Activated CD8-positive, alpha-beta T cell treated with anti-CD3 and anti-CD28 coated beads for 36 hours (primary cell): ENCODE measurements around the gene PRR14. TPM values are rescaled to one million over a fixed set of nuclear protein-coding genes. Genes with fewer than 3 reads are reported as not detected.

ENCODE experiments used
- ATAC-seq: fragments of 200-7000 bp; cut with Tn5 transposase; one replicate; pipeline ENCODE4 v1.10.0; 2021; ENCODE audit warnings: mild to moderate bottlenecking, moderate library complexity
- CTCF ChIA-PET: fragments of 350-600 bp; sonication (Branson Sonifier 250); formaldehyde crosslinking; loops from one replicate; lab custom pipeline; 2021; ENCODE audit warnings: antibody characterized with exemption; lab: Charles Lee
- POLR2A ChIA-PET: fragments of 350-600 bp; sonication (Branson Sonifier 250); formaldehyde crosslinking; loops from one replicate; lab custom pipeline; 2021; ENCODE audit warnings: antibody characterized with exemption; lab: Charles Lee
- DNase-seq: peaks from one replicate; pipeline ENCODE4 v3.0.0-alpha.2; 2020
- H3K27ac Mint-ChIP-seq: one replicate; pipeline ENCODE4 v1.8.0; 2021; ENCODE audit warnings: mild to moderate bottlenecking, mixed read lengths
- H3K27me3 Mint-ChIP-seq: one replicate; pipeline ENCODE4 v1.8.0; 2021; ENCODE audit warnings: mixed read lengths
- H3K36me3 Mint-ChIP-seq: one replicate; pipeline ENCODE4 v1.8.0; 2021; ENCODE audit warnings: low read depth, mixed read lengths
- H3K4me1 Mint-ChIP-seq: one replicate; pipeline ENCODE4 v1.8.0; 2021; ENCODE audit warnings: low read depth, mixed read lengths
- H3K4me3 Mint-ChIP-seq: one replicate; pipeline ENCODE4 v1.8.0; 2021; ENCODE audit warnings: mild to moderate bottlenecking, moderate library complexity, mixed read lengths
- H3K9me3 Mint-ChIP-seq: one replicate; pipeline ENCODE4 v1.8.0; 2021; ENCODE audit warnings: mixed read lengths
- intact Hi-C: fragments of 100-400 bp; cut with micrococcal nuclease; formaldehyde crosslinking; loops from one replicate; pipeline ENCODE4 v1.10.0; 2022
- total RNA-seq, 2 experiments: library from RNA; stranded (reverse); gene quantifications; one replicate each; pipeline ENCODE4 v1.2.3, GENCODE V29; 2021
- TF ChIP-seq, protein P1 (sequence below): fragments of 200-600 bp; IDR thresholded peaks from one replicate; pipeline ENCODE4 v1.8.0; 2022; ENCODE audit warnings: antibody characterized with exemption, mild to moderate bottlenecking

PRR14 gene
- total RNA-seq, 2 experiments from 2014 or later, result 74.0 to 76.6 TPM

DNA sequence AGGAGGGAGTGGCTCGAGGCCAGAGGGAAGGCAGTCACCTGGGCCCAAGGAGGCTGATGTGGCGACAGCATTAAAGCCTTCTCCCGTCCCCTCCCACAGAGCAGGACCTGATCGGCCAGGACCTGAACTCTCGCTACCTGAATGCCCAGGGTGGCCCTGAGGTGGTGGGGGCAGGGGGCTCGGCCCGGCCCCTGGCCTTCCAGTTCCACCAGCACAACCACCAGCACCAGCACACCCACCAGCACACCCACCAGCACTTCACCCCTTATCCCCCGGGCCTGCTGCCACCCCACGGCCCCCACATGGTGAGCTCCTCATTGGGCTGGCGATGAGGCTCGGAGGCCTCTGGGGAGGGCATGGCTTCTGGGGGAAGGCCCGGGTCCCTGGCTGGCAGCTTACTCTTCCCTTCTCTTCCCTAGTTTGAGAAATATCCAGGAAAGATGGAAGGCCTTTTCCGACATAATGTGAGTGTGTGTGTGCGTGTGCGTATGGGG, 13.9 kb downstream of the PRR14 start:
- Mint-ChIP-seq H3K27me3 (no peaks in the 10 kb centered on the region), H3K27ac (peak overlapping the region; percentile 69), H3K36me3 (peaks cover 68% of the 10 kb centered on the region), H3K9me3 (no peaks in the 10 kb centered on the region), H3K4me3 (no peak overlapping the region), H3K4me1 (peaks cover 39% of the 10 kb centered on the region)
- intact Hi-C loops, result no loop called here
- ChIA-PET POLR2A (interaction anchor here (1.1 to 3.2 kb wide), 4 partner anchors 15 to 33 kb away, joined by 3 to 11 read pairs (median 5); no protein-coding TSS in a partner anchor), CTCF (interaction anchor here (4.6 kb wide), 1 partner anchor 29 kb away, joined by 25 read pairs; no protein-coding TSS in a partner anchor)
- DNase-seq (no peak), ATAC-seq (no peak)
- TF ChIP-seq, protein P1, sequence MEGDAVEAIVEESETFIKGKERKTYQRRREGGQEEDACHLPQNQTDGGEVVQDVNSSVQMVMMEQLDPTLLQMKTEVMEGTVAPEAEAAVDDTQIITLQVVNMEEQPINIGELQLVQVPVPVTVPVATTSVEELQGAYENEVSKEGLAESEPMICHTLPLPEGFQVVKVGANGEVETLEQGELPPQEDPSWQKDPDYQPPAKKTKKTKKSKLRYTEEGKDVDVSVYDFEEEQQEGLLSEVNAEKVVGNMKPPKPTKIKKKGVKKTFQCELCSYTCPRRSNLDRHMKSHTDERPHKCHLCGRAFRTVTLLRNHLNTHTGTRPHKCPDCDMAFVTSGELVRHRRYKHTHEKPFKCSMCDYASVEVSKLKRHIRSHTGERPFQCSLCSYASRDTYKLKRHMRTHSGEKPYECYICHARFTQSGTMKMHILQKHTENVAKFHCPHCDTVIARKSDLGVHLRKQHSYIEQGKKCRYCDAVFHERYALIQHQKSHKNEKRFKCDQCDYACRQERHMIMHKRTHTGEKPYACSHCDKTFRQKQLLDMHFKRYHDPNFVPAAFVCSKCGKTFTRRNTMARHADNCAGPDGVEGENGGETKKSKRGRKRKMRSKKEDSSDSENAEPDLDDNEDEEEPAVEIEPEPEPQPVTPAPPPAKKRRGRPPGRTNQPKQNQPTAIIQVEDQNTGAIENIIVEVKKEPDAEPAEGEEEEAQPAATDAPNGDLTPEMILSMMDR, result no peak

DNA sequence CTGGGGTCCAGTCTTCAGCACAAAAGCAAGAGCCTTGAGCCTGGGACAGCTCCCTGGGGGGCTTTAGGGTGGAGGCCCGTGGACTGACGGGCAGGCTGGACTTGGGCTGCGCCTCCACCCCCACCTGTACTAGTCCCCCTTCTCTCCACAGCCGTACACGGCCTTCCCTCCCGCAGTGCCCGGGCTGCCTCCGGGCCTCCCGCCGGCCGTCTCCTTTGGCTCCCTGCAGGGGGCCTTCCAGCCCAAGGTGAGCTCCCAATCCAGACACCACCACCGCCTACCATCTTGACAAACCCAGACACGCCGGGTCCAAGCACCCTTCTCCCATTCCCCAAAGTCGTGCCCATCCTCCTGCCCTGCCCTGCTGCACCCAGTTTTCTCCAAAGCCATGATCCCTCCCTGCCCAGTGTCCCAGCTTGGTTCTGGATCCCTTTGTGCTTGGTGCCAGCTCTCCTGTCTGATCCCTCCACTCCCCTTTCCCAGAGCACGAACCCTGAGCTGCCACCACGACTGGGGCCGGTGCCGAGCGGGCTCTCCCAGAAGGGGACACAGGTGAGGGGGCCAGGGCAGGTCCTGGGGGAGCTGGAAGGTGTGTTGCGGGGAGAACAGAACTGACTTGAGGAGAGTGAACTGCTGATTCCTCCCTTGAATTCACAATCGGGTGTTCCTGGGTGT, 14.5 kb downstream of the PRR14 start:
- TF ChIP-seq, protein P1, result no peak
- no peak for DNase-seq
- Mint-ChIP-seq H3K27ac (peak overlapping the region; percentile 69), H3K9me3 (no peaks in the 10 kb centered on the region), H3K27me3 (no peaks in the 10 kb centered on the region), H3K36me3 (peaks cover 68% of the 10 kb centered on the region), H3K4me3 (no peak overlapping the region), H3K4me1 (peaks cover 39% of the 10 kb centered on the region)
- no peak for ATAC-seq
- ChIA-PET POLR2A (interaction anchor here (0.9 to 3.2 kb wide), 5 partner anchors 15 to 41 kb away, joined by 3 to 11 read pairs (median 3); no protein-coding TSS in a partner anchor), CTCF (interaction anchor here (4.6 kb wide), 1 partner anchor 28 kb away, joined by 25 read pairs; no protein-coding TSS in a partner anchor)
- intact Hi-C loops, result no loop called here

DNA sequence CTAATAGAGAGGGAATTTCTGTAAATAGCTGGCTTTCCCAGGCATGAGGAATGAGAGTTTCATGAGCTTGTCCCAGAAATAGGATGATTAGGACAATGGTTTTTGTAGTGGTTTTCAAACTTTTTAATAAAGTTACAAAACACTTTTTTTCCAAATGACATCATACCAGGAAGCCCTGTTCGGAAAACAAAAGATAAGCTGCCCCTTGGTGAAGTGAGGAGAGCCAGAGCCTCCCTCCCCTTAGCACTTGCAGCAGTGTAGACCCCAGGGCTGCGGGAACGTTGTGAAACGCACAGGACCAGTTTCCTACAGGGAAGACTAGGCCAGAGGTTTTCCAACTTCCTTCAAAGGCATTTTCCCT, 15.1 kb downstream of the PRR14 start:
- TF ChIP-seq, protein P1, result no peak
- Mint-ChIP-seq H3K27me3 (no peaks in the 10 kb centered on the region), H3K27ac (no peak overlapping the region), H3K9me3 (no peaks in the 10 kb centered on the region), H3K36me3 (peaks cover 65% of the 10 kb centered on the region), H3K4me1 (peaks cover 38% of the 10 kb centered on the region), H3K4me3 (no peak overlapping the region)
- ATAC-seq, result no peak
- no peak for DNase-seq
- intact Hi-C loops, result no loop called here
- ChIA-PET CTCF (interaction anchor here (4.6 kb wide), 1 partner anchor 28 kb away, joined by 25 read pairs; no protein-coding TSS in a partner anchor), POLR2A (interaction anchor here (0.9 to 3.2 kb wide), 4 partner anchors 14 to 41 kb away, joined by 3 to 11 read pairs (median 4); no protein-coding TSS in a partner anchor)

DNA sequence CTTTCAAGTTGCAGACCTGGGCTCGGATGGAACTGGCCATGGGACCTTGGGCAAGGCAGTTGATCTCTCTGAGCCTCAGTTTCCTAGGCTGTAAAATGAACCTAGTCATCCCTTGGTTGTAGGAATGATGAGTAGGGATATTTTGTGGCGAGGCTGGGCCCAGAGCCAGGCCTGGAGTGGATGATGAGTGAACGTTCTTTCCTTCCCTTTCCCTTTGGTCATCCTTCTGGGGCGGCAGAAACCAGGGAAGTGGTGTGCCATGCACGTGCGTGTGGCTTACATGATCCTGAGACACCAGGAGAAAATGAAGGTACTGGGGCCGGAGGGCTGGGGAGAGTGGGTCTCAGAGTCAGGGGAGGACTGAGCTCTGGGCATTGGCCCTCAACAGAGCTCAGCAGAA, 15.9 kb downstream of the PRR14 start:
- peaks cover 61% of the 10 kb centered on the region for H3K36me3 Mint-ChIP-seq
- intact Hi-C loops, result no loop called here
- POLR2A ChIA-PET, result interaction anchor here (0.9 kb wide), 1 partner anchor 40 kb away, joined by 3 read pairs; no protein-coding TSS in a partner anchor

More for the DNA sequence above, 15.9 kb downstream of the PRR14 start:
- peak overlapping the region; percentile 39 for H3K27ac Mint-ChIP-seq
- ATAC-seq, result no peak
- no peak overlapping the region for H3K4me3 Mint-ChIP-seq
- no peaks in the 10 kb centered on the region for H3K27me3 Mint-ChIP-seq
- CTCF ChIA-PET, result interaction anchor here (0.9 to 4.6 kb wide), 4 partner anchors 9 to 30 kb away, joined by 3 to 25 read pairs (median 4); no protein-coding TSS in a partner anchor
- no peak for DNase-seq
- TF ChIP-seq, protein P1, result no peak
- H3K4me1 Mint-ChIP-seq, result peaks cover 31% of the 10 kb centered on the region
- no peaks in the 10 kb centered on the region for H3K9me3 Mint-ChIP-seq
